Stimulated activated naive B cell treated with anti-CD40 and anti-IgM and Interleukin-4, amounts not matched to agents 10 μg/mL and 1 μg/mL and 100 μg/mL, for 72 hours (primary cell): Measurements from ENCODE around the gene CIDEC.
"Not testable (repeated sequence)": the region's sequence is repeated elsewhere in the genome, so short reads cannot be mapped to it uniquely, and the experiment has no call there.

Source experiments
- ATAC-seq, 2 donors: fragments of 150-1000 bp; cut with Tn5 transposase; replicated peaks; 2 replicates each; pipeline ENCODE4 v1.10.0; 2021; ENCODE audit warnings: moderate library complexity in 1 of 2
- DNase-seq: peaks from one replicate; pipeline ENCODE4 v3.0.0; 2021
- H3K27ac Mint-ChIP-seq: one replicate; pipeline ENCODE4 v1.8.0; 2022; ENCODE audit warnings: mild to moderate bottlenecking, mixed read lengths
- H3K27me3 Mint-ChIP-seq, 2 donors: one replicate each; pipeline ENCODE4 v1.8.0; 2022; ENCODE audit warnings: mixed read lengths in 2 of 2
- H3K36me3 Mint-ChIP-seq, 2 donors: one replicate each; pipeline ENCODE4 v1.8.0; 2022; ENCODE audit warnings: mixed read lengths in 2 of 2, mild to moderate bottlenecking in 1 of 2
- H3K4me1 Mint-ChIP-seq, 2 donors: one replicate each; pipeline ENCODE4 v1.8.0; 2022; ENCODE audit warnings: mixed read lengths in 2 of 2, mild to moderate bottlenecking in 1 of 2
- H3K4me3 Mint-ChIP-seq, 2 donors: one replicate each; pipeline ENCODE4 v1.8.0; 2022; ENCODE audit warnings: mild to moderate bottlenecking in 2 of 2, mixed read lengths in 2 of 2, moderate library complexity in 1 of 2
- H3K9me3 Mint-ChIP-seq, 2 donors: one replicate each; pipeline ENCODE4 v1.8.0; 2022; ENCODE audit warnings: mixed read lengths in 2 of 2, mild to moderate bottlenecking in 1 of 2

The CIDEC gene

DNA sequence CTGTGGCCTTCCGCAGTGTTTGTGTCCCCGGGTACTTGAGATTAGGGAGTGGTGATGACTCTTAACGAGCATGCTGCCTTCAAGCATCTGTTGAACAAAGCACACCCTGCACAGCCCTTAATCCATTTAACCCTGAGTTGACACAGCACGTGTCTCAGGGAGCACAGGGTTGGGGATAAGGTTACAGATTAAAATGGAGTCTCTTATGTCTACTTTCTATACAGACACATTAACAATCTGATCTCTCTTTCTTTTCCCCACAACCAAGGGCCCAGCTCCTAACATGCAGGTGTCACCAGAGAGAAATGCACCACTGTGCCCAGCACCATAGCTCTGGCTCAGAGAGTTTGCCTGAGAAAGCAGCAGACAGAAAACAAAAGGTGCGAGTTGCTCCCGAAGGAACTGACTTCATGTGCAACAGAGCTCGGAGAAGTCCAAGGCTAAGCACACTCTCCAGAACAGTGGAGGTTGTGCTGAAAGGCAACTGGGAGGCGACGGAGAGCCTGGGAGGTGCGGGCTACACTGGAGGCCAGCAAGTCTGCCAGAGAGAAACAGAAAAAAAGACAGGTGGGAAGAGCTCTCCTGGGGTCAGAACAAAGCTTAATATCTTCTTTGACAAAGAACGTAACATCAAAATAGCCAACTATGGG lies 25.6 kb downstream of the CIDEC start:
- not testable (repeated sequence) for H3K27ac Mint-ChIP-seq, ATAC-seq, H3K36me3 Mint-ChIP-seq, H3K4me1 Mint-ChIP-seq, DNase-seq, H3K9me3 Mint-ChIP-seq, H3K4me3 Mint-ChIP-seq
- H3K27me3 Mint-ChIP-seq = peaks cover 0 to 17% of the 10 kb centered on the region in 2 donors

DNA sequence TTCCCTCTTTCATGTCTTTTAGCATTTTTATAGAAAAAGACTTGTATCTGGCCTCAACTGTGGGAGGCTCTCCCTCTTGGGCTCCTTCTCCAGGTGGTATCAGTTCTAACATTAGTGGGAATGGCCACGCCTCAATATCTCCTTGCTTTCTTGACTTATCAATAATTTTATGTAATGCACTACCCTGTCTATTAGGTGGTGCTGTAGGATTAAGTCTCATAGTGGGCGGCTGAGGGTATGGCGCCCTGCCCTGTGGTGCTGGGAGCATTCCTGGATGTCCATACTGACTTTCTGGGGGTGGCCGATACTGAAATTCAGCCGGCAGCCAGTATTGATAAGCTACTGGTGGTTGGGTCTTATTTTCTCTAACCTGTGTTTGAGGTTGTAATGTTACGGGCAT lies 27.5 kb downstream of the CIDEC start:
- ATAC-seq = no peak
- Mint-ChIP-seq H3K27ac (no peak overlapping the region), H3K27me3 (peaks cover 0 to 17% of the 10 kb centered on the region in 2 donors), H3K4me3 (no peak overlapping the region), H3K36me3 (no peaks in the 10 kb centered on the region), H3K9me3 (no peaks in the 10 kb centered on the region), H3K4me1 (peaks cover 0 to 2% of the 10 kb centered on the region in 2 donors)
- no peak for DNase-seq

DNA sequence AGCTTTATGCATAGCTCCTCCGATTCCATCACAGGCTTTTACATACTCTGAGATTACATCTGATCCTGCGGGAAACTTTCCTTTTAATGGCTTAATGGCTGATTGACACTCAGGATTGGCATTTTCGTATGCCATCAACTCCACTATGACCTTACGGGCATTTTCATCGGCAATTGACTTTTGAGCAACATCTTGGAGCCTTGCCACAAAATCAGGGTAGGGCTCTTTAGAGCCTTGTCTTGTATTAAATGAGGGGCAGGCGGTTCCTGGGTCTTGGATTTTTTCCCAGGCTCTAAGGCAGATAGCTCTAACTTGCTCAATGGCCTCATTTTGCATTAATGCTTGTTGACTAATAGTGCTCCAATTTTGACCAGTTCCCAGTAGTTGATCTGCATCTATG lies 28.1 kb downstream of the CIDEC start:
- not testable (repeated sequence) for H3K4me3 Mint-ChIP-seq, ATAC-seq, H3K4me1 Mint-ChIP-seq, H3K27ac Mint-ChIP-seq, H3K9me3 Mint-ChIP-seq, H3K36me3 Mint-ChIP-seq, DNase-seq
- H3K27me3 Mint-ChIP-seq = peaks cover 0 to 17% of the 10 kb centered on the region in 2 donors

DNA sequence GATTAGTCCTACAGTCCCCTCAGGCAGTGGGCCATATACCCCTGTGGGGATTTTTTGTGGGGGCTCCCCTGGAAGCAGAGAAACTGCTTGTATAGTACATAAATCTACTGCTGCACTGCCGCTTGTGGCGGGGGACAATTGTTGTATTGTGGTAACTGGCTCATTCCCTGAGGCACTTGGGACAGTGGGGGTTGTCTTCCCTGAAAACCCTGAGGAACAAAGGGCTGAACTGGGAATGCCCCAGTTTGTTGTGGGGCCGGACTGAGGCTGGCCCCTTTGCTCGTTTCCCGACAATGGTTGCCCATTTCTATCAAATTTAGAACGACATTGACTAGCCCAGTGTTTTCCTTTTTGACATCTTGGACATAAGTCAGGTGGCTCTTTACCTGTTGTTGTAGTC lies 28.7 kb downstream of the CIDEC start:
- not testable (repeated sequence) for H3K36me3 Mint-ChIP-seq, H3K4me3 Mint-ChIP-seq, ATAC-seq, H3K9me3 Mint-ChIP-seq, DNase-seq, H3K4me1 Mint-ChIP-seq, H3K27ac Mint-ChIP-seq
- H3K27me3 Mint-ChIP-seq = peaks cover 0 to 17% of the 10 kb centered on the region in 2 donors

DNA sequence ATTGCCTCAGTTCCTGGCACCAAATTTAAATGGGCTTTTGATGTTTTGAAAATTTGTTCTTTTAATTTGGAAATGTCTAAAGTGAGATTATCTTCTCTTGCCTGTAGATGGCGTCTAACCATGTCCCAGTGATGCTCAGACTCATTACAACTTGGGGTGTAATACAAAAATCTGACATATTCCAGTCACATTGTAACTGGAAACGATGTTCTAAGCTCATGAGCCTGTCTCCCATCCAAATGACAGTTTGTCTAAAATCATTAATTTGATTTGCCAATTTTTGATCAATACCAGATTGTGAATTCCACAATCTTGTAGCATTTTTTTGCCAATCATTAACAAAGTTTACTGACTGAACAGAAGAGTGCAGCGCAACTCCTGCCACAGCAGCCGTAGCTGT lies 31.2 kb downstream of the CIDEC start:
- not testable (repeated sequence) for H3K27ac Mint-ChIP-seq, DNase-seq, H3K4me1 Mint-ChIP-seq, H3K36me3 Mint-ChIP-seq, ATAC-seq, H3K9me3 Mint-ChIP-seq, H3K4me3 Mint-ChIP-seq
- peaks cover 0 to 13% of the 10 kb centered on the region in 2 donors for H3K27me3 Mint-ChIP-seq

DNA sequence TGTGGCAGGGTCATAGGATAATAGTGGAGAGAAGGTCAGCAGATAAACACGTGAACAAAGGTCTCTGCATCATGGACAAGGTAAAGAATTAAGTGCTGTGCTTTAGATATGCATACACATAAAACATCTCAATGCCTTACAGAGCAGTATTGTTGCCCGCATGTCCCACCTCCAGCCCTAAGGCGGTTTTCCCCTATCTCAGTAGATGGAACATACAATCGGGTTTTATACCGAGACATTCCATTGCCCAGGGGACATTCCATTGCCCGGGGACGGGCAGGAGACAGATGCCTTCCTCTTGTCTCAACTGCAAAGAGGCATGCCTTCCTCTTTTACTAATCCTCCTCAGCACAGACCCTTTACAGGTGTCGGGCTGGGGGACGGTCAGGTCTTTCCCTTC lies 32.2 kb downstream of the CIDEC start:
- not testable (repeated sequence) for ATAC-seq, DNase-seq, H3K27me3 Mint-ChIP-seq, H3K4me3 Mint-ChIP-seq, H3K9me3 Mint-ChIP-seq, H3K27ac Mint-ChIP-seq, H3K36me3 Mint-ChIP-seq
- H3K4me1 Mint-ChIP-seq = peaks cover 4 to 19% of the 10 kb centered on the region in 2 donors

DNA sequence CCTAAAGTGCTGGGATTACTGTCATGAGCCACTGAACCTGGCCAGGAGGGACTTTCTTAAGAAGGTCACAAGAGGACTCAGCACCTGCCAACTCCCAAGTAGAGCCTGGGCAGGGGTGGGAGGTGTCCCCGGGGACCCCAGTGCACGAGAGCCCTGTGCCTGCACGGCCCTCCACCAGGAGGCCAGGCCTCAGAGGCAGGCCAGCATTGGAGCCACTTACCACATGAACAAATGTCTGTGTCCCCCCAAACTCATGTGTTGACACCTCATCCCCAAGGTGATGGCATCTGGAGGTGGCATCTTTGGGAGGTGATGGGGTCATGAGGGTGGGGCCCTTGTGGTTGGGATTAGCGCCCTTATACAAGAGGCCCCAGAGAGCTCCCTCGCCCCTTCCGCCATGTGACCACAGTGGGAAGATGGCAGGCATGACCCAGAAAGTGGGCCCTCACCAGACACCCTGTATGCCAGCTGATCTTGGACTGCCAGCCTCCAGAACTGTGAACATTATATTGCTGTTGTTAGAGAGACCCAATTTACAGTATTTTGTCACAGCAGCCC lies 33.0 kb downstream of the CIDEC start:
- ATAC-seq (no peak), DNase-seq (no peak)
- Mint-ChIP-seq H3K4me3 (no peak overlapping the region), H3K9me3 (no peaks in the 10 kb centered on the region), H3K36me3 (peaks cover 6 to 10% of the 10 kb centered on the region in 2 donors), H3K4me1 (peaks cover 10 to 28% of the 10 kb centered on the region in 2 donors), H3K27ac (no peak overlapping the region), H3K27me3 (peaks cover 0 to 9% of the 10 kb centered on the region in 2 donors)

DNA sequence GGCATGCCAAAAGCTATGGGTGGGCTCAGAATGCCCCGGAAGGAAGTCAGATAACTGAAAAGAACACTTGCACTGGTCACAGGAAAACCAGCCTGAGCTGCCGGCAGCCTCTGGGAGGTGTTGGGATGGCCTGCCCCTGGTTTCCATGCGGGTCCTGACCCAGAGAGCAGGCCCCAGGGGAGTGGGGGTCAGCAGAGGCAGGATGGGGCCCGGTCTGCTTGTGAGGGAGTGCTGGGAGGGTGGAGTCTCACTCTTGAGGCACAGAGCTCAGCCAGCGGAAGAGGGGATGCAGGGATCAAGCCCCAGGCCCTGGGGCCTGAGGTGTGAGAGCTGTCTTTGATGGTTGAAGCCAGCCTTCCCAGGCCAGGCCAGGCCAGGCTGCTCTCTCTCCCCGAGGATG lies 33.8 kb downstream of the CIDEC start:
- H3K9me3 Mint-ChIP-seq = no peaks in the 10 kb centered on the region
- DNase-seq (no peak), ATAC-seq (no peak)
- no peak overlapping the region for H3K27ac Mint-ChIP-seq
- peaks cover 14 to 15% of the 10 kb centered on the region in 2 donors for H3K36me3 Mint-ChIP-seq
- H3K27me3 Mint-ChIP-seq = peaks cover 0 to 4% of the 10 kb centered on the region in 2 donors
- peaks cover 13 to 31% of the 10 kb centered on the region in 2 donors for H3K4me1 Mint-ChIP-seq
- no peak overlapping the region for H3K4me3 Mint-ChIP-seq

DNA sequence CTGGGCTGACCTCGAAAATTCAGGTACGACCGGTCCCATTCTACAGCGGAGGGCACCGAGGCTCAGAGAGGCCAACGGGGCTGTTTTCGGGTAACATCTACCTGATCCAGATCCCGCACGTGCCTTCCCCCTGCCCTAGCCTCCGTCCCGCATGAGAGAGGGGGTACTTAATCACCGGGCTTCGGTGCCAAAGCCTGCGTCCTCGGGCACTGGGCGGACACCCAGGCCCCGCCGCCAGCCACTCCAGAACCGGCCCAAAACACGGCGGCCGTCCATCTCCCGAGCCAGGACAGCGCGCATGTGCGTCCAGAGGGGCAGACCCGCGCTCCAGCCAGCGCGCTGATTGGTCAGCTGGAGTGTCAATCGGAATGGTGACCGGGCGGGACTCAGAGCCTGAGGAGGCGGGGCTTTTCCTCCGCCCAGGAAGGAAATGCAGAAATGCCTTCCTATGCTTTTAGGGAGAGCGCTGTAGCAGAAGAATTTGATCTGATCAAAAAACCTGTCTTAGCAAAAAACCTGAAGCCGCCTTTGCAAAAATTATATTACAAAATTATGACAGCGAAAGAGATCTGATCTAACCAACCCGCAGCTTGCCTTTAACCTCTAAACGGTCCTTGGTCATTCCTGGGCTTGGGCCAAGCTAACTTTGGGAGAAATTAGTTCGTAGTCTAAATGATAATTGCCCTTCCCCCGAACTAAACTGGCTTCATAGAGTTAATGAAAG lies 36.2 kb downstream of the CIDEC start, which contains the start of gene RPUSD3:
Gene RPUSD3, minus strand, starts transcription at position 294 of the 724 bp plus-strand sequence. Its CDS starts 18 bp downstream, at position 276.
- H3K27me3 Mint-ChIP-seq = no peaks in the 10 kb centered on the region
- H3K4me1 Mint-ChIP-seq = peaks cover 13 to 31% of the 10 kb centered on the region in 2 donors
- H3K36me3 Mint-ChIP-seq = peaks cover 22 to 24% of the 10 kb centered on the region in 2 donors
- DNase-seq (peak; percentile 93), ATAC-seq (peak; percentile 98 to 99)
- peak within 1 kb of the TSS; percentile 99 to 100 for H3K4me3 Mint-ChIP-seq
- H3K27ac Mint-ChIP-seq = peak within 1 kb of the TSS; percentile 97
- H3K9me3 Mint-ChIP-seq = no peaks in the 10 kb centered on the region

DNA sequence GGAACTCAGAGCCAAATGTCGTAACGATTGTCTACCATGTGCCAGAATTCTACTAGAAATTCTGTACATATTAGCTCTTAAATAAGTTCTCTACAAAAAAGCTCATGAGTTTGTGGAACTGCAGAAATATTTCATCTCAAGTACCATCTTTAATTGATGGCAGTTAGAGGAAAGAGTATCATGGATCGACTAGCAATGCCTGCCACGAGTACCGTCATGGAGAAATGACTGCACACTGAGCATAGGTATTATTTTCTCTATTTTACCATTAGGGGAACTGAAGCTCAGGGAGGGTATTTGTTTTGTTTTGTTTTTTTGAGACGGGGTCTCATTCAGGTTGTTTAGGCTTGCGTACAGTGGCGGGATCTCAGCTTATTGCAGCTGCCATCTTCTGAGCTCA lies 39.0 kb downstream of the CIDEC start:
- H3K4me3 Mint-ChIP-seq = no peak overlapping the region
- H3K9me3 Mint-ChIP-seq = no peaks in the 10 kb centered on the region
- ATAC-seq (no peak), DNase-seq (no peak)
- H3K27me3 Mint-ChIP-seq = no peaks in the 10 kb centered on the region
- H3K36me3 Mint-ChIP-seq = peaks cover 31 to 32% of the 10 kb centered on the region in 2 donors
- H3K4me1 Mint-ChIP-seq = peaks cover 13 to 31% of the 10 kb centered on the region in 2 donors
- peak overlapping the region; percentile 67 for H3K27ac Mint-ChIP-seq

DNA sequence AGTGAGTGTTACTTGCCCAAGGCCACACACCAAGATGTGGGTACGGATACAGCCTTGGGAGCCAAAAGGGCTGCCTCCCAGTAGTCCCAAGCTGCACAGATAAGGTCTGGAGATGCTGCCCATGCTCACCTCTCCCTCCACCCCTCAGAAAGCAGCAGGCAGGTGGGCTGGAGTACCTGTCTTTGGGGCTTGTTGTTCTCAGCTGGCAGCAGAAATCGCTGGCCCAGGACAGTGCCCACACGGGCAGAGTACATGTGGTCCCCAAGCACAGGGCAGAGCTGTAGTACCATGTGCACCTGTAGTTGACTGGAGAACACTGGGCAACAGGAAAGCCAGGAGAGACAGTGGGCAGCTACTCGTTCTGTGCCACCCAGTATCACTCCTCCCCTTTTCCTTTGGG lies 41.2 kb downstream of the CIDEC start:
- peaks cover 11 to 22% of the 10 kb centered on the region in 2 donors for H3K4me1 Mint-ChIP-seq
- H3K27ac Mint-ChIP-seq = no peak overlapping the region
- H3K27me3 Mint-ChIP-seq = no peaks in the 10 kb centered on the region
- no peaks in the 10 kb centered on the region for H3K9me3 Mint-ChIP-seq
- ATAC-seq = no peak
- DNase-seq = no peak
- H3K4me3 Mint-ChIP-seq = no peak overlapping the region
- H3K36me3 Mint-ChIP-seq = peaks cover 45 to 50% of the 10 kb centered on the region in 2 donors

DNA sequence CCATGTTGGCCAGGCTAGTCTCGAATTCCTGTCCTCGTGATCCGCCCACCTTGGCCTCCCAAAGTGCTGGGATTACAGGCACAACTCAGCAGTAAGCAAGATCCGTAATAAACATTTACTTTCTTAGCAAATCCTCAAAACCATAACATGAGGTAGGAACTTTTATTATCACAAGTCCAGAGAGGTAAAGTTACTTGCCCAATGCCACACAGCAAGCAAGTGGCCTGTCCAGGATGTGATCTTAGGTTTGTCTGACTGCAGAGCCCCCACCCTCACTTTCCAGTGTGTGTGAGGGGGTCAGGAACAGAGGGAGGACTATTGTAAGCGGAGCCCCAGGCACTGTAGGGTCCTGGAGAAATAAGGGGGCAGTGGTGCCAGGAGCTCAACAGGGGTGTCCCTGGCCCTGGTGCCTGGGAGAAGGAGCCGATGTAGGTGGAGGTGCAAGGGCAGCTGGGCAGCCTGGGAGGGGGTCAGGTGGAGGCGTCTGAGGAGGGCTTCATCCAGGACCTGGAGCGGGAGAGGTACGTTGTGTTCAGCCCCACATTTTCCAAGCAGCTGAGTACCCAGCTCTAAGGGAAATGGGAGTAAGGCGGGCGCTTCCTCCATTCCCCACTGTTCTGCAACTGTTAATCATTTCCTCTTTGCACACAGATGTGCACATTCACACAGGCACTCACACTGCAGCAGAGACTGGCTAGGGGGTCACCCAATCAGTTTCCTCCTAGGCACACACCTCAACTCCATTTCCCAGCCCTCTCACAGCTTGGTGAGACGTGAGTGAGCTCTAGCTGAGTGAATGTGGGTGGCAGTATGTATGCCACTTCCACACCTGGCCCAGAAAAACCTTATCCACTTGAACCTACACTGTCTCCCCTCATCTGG lies 42.1 kb downstream of the CIDEC start:
- no peaks in the 10 kb centered on the region for H3K27me3 Mint-ChIP-seq
- H3K27ac Mint-ChIP-seq = no peak overlapping the region
- H3K9me3 Mint-ChIP-seq = no peaks in the 10 kb centered on the region
- H3K4me3 Mint-ChIP-seq = no peak overlapping the region
- H3K36me3 Mint-ChIP-seq = peaks cover 41 to 56% of the 10 kb centered on the region in 2 donors
- no peak for ATAC-seq
- no peak for DNase-seq
- H3K4me1 Mint-ChIP-seq = peaks cover 10 to 13% of the 10 kb centered on the region in 2 donors

DNA sequence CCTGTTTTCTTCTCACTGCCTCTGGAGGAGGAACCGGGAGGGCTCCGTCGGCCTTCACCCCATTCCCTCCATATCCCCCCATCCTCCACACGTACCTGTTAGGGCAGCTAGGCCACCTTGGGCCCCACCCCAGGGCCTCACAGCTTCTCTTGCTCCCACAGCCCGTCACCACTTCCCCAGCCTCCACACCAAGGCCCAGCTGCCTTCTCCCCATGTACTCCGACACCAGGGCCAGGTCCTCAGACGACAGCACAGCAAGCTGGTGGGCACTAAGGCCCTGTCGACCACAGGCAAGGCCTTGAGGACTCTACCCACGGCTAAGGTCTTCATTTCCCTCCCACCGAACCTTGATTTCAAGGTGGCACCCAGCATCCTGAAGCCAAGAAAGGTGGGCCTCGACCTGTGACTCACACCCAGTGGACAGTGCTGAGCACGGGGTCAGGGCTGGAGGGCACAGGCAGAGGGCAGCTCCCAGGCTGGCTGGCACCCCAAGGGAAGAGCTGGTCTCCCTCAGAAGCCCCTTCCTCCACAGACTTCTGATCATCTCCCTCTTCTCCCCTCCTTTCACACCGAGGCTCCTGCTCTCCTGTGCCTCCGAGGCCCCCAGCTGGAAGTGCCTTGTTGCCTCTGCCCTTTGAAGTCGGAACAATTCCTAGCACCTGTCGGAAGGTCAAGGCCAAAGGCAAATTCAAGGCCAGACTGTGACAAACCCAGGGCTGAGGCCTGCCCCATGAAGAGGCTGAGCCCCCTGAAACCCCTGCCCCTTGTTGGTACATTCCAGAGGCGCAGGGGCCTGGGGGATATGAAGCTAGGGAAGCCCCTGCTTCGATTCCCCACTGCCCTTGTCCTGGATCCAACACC lies 45.3 kb downstream of the CIDEC start:
- Mint-ChIP-seq H3K4me3 (no peak overlapping the region), H3K4me1 (peaks cover 0 to 2% of the 10 kb centered on the region in 2 donors), H3K9me3 (no peaks in the 10 kb centered on the region), H3K27ac (peak overlapping the region; percentile 66), H3K27me3 (no peaks in the 10 kb centered on the region), H3K36me3 (peaks cover 32 to 51% of the 10 kb centered on the region in 2 donors)
- DNase-seq (no peak), ATAC-seq (no peak)
